ENCODE measurements around the gene MCC.

MCC gene

DNA sequence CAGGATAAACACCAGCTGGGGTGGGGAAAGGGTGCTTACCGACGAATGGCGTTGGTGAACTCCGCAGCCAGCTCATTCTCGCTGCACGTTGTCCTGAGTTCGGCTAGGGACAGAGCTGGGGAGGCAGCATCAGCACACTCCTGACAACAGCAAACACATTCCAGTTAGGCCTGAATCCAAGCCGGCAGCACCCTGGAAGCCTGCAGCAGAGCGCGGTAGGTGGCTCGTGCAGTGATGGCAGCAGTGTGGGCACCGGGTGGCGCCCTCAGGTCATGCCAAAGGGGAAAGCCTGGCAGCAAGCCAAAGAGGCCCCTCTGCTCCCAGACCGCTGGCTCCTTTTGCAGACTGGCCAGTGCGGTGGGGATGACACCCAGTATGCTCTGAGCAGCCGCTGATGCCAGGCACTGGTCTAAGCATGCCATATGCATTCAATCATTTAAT lies 444.7 kb downstream of the MCC start:
- DNase-seq (ENCODE audit: extremely low read depth in 1 of 2, low read depth in 1 of 2), result no peak

DNA sequence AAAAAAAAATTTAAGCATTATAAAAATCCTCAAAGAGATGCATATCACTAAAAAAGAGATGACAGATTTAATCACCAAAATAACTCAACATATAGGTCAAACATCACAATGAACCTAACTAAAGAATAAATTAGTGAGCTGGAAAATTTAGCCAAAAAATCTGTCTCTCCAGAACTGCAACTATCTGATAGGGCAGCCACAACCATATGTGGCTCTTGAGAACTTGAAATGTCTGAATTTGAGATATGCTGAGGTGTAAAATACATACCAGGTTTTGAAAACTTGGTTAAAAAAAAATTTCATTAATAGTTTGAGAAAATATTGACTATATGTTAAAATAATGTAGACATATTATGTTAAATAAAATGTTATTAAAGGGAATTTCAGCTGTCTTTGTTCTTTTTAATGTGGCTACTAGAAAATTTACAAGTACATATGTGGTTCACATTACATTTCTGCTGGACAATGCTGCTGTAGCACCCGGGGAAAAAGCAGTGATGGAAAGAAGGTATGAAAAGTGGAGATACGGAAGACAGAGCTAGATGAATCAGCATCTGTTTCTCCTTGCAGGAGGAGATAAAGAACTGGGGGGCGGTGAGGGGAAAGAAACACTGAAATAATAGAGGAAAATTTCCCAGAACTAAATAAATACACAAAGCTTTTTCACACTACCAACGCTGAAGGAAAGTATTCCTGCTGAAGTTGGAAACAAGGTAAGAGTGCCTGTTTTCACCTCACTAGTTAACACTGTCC lies 445.6 kb downstream of the MCC start:
- DNase-seq (ENCODE audit: extremely low read depth in 1 of 2, low read depth in 1 of 2), result no peak

DNA sequence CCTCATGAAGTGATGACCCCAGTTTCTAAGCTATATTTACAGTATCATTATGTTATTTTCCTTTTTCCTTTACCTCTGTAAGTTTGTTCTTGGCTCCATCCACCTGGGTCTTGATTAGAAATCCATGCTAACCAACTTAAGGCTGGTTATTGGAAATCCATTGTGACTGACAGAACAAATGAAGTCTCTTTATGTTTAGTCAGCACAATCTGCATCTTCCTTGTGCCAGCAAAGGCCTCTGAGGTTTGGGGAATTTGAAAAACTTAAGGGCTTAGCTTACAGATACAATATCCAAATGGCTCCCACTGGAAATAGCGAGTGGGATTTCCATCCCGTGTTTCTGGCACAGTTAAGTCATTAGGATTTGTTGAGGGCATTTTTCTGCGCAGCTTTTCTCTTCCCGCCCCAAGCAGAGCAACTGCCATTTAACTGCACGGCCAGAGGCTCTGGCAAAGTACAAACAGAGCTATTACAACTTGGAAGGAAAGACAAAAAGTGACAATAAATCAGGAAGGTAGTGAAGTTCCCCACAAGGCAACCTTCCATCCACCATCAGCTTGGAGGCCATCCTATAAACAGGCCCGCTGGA lies 447.5 kb downstream of the MCC start:
- no peak for DNase-seq (ENCODE audit: extremely low read depth in 1 of 2, low read depth in 1 of 2)

DNA sequence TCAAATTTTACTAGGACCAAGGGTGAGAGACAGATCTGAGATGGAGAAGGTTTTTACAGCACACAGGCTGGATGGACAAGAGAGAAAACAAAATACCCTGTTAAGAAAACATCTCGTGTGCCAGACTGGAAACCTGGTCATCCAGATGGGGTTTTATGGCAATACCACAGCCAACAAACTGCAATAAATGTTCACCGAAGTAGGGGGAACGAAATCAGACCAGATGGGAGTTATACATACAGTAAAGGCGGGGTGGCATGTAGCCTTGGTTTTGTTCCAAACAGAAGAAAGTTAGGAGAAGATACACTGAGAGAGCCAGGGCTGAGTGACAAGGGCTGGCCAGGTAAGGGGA lies 448.3 kb downstream of the MCC start:
- no peak for DNase-seq (ENCODE audit: extremely low read depth in 1 of 2, low read depth in 1 of 2)

DNA sequence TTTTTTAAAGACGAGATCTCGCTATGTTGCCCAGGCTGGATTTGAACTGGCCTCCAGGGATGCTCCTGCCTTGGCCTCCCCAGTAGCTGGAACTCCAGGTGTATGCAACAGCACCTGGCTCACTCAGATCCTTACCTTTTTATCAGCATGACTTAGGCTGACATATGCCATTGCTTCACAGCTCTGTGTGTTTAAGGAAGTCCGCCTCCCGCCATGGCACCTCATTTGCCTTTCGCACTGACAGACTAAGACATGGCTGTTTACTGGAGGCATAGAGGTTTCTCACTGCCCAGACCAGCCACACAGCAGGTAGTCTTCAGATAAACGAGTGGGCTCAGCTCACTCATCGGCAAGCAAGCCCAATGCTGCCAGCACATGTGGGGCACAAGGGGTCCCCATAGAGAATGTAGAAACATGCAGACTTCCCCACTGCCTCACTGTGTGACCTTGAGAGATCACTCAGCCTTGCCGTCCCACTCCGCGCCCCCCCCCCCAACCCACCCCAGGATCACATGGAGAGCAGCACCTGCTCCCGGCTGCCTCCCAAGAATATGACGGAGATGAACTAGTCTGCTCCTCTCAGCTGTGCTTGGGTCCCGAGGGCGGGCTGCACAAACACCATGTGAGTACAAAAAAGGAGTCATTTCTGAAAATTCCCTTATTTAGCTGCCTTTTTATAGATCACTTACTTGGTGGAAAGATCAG lies 448.9 kb downstream of the MCC start:
- no peak for DNase-seq (ENCODE audit: extremely low read depth in 1 of 2, low read depth in 1 of 2)

DNA sequence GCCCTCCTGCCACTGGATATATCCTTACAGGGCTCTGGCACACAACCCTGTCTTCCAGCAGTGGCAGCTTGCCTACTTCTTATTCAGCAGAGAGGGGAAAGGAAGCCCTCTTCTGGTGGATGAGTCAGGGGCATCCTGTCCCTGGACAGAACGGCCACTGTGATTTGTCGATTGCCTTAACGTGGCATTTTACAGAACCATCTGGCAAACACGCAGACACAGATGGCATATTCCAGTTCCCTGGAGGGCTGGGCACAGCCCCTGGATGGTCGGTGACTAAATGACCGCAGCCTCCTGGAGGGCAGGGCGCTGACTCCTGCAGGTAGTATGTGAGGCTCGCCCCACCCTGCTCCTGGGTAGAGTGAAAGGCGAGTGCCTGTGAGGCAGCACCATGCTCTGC lies 449.5 kb downstream of the MCC start:
- DNase-seq (ENCODE audit: extremely low read depth in 1 of 2, low read depth in 1 of 2), result no peak

DNA sequence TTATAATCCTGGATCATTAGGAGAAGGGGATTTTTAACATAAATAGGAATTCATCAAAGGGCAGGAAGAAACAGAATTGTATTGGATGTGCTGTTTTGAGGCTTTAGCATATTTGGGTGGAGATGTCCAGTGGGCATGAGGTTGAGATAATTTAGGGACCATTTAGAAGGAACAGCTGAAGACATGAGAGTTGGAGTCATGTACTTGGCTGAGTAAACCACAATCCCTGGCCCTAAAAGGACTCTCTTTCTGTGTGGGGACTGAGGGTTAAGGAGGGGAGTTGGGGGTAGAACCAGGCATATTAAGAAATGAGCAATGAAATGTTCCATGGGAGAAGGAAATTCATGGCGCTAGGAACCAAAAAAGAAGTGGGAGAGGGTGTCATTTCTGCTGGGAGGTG lies 450.1 kb downstream of the MCC start:
- DNase-seq (ENCODE audit: extremely low read depth in 1 of 2, low read depth in 1 of 2), result no peak

DNA sequence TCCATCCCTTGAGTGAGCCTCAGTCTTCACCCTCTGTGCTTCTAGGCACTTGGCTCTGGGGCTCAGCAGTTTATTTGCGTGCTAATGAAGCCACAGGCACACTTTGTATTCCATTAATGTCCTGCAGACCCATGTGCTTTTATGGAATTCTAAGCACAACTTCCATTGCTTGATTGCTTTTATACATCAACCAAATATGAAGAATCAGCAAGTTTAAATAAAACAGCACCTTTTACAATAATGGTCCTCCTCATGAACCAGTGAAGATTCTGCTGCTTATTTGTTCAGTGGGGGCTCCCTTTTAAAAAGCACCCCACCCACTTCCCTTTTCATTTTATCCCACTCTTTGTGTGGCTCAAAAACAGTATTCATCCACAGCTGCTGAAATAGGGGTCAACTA lies 451.4 kb downstream of the MCC start:
- no peak for DNase-seq (ENCODE audit: extremely low read depth in 1 of 2, low read depth in 1 of 2)

DNA sequence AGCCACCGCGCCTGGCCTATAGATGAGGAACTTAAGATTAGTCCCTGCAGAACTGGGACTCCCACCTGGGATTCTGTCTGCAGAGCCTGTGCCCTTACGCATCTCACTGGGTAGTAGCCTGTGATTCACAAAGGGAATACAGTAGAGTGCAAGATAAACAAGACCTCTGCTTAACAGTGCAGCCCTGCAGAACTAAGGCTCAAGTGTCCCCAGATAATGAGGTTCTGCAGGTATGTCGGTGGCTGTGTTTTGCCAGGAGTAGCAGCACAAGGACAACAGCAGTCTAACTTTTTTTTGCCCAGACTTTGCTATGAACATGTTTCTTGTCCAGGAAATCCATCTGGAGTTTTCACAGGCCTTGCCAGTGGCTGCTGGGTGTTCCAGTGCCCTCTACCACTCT lies 451.9 kb downstream of the MCC start:
- no peak for DNase-seq (ENCODE audit: extremely low read depth in 1 of 2, low read depth in 1 of 2)

DNA sequence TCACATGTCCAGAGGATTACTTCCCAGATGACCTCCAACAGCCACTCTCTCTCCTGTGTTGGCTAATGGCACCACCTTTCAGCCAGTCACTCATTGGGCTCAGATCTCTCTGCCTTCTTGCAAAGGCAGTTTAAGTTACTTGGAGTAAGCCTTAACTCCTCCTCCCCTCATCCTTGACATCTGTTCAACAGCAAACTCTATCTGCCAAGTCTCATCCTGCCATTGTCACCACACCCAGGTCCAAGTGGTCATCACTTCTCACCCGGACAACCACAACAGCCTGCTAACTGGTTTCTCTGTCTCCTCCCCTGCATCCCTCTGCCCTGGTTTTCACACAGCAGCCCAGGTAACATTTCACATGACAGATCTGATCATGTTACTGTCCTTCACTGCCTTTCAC lies 453.2 kb downstream of the MCC start:
- DNase-seq (ENCODE audit: extremely low read depth in 1 of 2, low read depth in 1 of 2), result no peak

DNA sequence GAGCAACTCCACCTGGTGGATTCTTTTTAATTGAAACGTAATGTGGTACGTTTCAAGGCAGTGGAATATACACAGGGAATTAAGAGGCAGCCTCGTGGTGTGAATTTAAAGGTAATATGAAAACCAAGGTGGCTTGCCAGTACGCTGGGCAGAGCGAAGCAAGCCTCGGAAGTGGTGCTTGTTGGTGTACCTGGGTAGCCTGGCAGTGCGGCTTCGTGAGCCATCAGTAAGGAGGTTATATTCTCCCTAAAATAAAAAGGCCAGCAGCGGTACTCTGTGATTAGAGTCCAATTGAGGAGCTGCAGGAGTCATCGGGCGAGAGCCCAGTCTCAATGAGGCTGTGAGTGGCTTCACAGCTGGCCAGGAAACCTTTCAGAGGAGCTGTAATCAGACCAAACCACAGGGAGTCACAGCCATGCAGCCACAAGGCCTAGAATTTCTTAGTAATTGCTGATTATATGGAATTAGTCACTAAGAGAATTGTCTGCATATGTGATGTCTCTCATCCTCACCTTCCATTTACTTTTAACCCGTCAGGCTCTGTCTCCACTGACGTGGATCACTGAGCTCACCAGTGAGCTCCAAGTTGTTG lies 454.0 kb downstream of the MCC start:
- no peak for DNase-seq (ENCODE audit: extremely low read depth in 1 of 2, low read depth in 1 of 2)

DNA sequence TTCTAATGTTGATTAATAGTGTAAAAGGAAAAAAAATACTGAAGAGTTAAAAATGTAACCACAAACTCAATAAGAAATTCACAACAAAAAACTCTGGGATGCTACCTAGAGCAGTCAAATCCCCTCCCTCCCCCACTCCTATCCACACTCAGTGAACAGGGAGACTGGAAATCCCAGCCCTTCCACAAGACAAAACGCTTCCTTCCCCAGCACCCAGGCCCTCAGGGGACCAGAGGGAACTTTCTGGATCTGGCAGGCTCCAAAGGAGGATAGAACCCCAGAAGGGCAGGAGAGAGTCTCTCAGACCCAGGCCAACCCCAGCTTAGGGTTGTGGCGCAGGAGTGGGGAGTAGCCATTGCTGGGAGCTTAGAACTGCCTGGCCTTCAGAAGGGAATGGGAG lies 456.7 kb downstream of the MCC start:
- DNase-seq (ENCODE audit: extremely low read depth in 1 of 2, low read depth in 1 of 2), result no peak

DNA sequence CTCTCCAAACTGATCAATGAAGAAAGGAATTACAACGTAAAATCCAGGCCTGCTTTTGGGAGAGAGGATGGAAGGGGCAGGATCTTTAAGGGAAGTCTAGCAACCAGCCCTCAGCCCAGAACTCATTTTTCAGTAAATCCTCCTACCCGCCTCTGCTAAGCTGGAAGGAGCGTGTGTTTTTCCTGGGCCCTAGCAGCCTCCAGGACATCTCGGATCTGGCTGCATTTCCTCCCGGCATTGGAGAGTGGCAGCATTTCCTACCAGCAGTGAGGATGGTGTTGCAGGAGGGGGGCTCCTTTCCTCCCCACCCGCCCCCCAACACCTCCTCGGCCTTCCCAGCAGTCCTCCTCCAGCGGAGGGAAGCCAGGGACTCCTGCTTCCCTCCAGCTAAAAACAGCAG lies 457.1 kb downstream of the MCC start:
- no peak for DNase-seq (ENCODE audit: extremely low read depth in 1 of 2, low read depth in 1 of 2)

DNA sequence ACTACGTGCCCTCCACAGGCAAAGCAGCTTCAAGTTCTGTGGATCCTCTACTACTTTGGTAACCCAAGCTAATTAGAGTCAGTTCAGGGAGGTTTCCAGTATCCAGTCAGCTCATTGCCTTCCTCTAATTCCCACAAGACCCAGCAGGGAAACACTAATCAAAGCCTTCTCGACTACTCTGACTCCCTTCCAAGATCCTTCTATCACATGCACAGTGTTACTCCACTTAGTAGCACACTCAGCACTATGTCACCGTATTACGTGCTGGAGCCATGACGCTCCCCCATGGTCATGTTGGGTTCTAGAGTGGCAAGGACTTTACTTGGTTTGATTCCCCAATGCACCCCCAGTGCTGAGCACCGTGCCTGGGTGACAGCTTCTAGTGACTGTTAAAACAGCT lies 458.6 kb downstream of the MCC start:
- DNase-seq (ENCODE audit: extremely low read depth in 1 of 2, low read depth in 1 of 2), result no peak

DNA sequence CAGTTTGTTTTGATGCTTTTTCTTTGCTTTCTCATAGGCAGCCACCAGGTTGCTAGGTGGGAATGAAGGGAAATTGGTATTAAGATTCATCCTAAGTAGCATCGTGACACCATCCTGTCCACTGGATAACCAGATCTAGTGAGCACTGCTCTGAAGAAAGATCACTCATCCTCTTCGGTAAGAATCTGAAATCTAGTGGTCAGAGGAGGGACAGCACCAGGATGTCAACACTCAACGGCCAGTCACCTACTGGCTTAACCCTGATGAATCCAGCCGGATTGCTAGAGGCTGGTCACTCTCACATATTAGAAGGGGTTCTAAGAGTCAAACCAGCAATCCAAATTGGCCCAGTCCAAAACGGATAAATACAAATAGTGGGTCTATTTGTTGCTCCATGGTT lies 460.8 kb downstream of the MCC start:
- no peak for DNase-seq (ENCODE audit: extremely low read depth in 1 of 2, low read depth in 1 of 2)

DNA sequence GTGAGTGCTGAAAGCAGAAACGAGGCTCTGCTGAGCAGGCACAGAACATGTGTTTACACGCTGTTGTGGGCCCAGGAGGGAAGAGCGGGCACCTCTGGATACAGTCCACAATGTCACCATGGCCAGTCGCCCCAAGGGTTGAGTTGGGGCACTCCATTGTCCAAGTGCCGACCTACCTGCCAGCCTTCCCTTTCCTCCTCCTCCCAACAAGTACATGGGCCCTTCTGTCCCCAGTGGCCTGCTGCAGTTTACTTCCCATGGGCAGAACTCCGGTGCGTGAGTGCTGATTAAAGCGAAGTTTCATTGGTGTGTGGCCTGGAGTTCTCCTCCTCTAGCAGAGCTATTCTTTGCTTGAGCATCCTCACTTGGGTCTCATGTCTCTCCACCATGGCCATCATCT lies 461.2 kb downstream of the MCC start:
- DNase-seq (ENCODE audit: extremely low read depth in 1 of 2, low read depth in 1 of 2), result no peak

DNA sequence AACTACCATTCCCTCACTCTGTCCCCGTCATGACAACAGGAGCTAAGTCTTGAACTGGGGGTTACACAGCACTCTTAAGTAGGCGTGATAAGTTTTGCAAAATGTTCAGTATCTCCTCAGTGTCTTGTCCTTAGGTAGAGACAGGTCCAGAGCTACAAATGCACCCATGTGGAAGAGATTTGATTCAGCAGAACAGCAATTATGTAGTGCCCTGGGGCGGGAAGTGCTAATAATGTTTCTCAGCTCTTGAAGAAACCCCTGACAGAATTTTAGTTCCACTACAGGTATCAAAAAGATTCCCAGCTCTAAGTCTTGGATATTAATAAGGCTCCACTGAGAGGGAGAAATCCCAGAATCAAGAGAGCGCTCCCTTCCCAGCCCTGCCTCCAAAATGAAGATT lies 462.0 kb downstream of the MCC start:
- DNase-seq (ENCODE audit: extremely low read depth in 1 of 2, low read depth in 1 of 2), result no peak

DNA sequence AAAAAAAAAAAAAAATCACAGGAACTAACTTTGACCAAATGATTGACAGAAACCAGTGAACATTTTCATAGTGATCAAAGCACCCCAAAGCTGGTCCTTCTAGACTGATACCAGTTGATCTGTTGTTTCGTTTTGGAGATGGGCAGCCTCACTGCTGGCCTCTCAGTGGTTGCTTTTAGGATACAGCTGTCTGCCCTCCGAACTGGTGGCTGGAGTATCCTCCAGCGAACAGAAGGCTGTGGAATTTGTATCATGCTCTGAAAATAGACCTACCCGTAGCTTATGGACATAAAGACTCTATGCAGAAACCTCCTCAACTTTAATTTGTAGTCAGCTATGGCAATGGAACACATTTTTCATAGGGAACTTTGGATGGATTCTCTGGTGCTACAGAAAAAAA lies 462.7 kb downstream of the MCC start:
- DNase-seq (ENCODE audit: extremely low read depth in 1 of 2, low read depth in 1 of 2), result no peak

DNA sequence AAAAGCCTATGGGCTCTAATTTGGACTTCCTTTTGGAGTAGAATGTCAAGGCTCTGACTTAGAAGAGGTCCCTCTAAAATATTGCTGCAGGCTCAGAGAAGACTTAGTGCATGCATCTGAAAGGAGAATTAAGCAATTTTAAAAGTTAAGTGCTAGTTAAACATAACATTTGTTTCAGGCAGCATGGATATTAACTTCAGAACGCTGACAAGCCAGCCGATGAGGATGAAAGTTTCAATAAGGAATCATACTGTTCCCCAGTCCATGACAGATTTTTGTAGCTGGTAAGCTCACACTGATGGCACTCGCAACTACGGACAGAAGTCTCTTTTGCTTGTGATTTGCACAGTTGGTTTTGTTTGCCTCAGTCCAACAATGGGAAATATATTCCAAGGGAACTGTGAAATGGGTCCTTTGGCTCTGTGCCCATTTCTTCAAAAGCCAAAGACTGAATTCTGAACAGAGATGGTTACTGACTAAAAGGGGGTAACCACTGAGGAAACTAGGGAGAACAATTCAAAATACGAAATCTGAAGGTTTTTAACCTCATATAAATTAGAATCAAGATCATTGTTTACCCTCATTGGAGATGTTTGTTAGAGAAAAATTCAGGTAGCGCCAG lies 464.1 kb downstream of the MCC start:
- DNase-seq (ENCODE audit: extremely low read depth in 1 of 2, low read depth in 1 of 2), result no peak

DNA sequence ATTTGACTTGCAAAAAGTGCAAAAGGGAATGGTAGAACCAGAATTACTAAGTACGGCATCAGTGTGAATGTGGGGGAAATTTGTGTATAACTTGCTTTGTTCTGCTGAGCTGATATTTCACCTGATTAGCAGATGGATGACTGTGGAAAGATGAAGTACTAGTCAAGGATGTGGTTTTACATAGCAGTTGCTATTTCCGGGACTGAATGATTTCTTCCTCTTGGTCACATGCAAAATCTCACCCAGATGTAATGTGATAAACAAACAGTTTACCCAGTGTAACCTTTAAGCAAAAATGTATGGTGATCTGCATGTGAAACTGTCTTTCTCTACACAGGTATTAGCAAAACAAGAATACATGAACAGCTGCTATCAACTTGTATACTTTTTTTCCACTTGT lies 465.6 kb downstream of the MCC start:
- DNase-seq (ENCODE audit: extremely low read depth in 1 of 2, low read depth in 1 of 2), result no peak

DNA sequence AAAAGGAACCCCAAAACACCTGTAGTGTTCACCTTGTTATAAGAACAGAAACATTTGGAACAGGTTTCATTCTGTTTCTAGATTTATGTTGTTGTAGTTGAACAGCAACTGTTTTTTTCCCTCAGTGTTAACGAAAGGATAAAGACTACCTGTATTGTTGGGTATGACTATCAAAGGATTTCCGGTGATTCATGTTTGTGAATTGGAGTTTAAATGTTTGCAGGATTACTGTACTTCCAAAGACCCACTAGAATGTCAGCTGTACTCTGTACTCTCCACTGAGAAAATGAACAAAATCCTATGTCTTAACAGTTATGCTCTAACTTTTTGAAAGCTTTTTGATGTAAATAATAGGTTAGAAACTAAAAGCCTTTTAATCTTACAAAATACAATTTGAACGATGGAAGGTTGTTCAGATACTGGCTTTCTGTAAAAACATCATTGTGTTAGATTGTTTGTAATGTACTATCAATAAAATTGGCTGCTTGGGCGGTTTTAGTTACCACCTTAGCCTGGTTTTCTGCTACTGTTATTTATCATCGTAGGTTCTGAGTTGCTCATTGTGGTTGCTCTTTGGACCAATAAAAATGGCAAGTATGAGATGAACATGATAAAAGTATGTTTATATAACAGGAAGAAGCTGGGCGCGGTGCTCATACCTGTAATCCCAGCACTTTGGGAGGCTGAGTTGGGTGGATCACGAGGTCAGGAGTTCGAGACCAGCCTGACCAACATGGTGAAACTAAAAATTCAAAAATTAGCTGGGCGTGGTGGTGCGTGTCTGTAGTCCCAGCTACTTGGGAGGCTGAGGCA lies 467.6 kb downstream of the MCC start:
- no peak for DNase-seq (ENCODE audit: extremely low read depth in 1 of 2, low read depth in 1 of 2)

Data from activated CD8-positive, alpha-beta memory T cell treated with anti-CD3 and anti-CD28 coated beads for 1 hour (primary cell).